Activated CD4-positive, CD25-positive, alpha-beta regulatory T cell treated with anti-CD3 and anti-CD28 coated beads, Interleukin-2, amount 50 U/mL, for 72 hours (primary cell): ENCODE data around the gene M6PR.
A peak's percentile ranks its signal among the peaks of the same experiment; 100 is the strongest.

ENCODE experiments used
- DNase-seq: peaks from one replicate; pipeline ENCODE4 v3.0.0; 2021

The M6PR gene

DNA sequence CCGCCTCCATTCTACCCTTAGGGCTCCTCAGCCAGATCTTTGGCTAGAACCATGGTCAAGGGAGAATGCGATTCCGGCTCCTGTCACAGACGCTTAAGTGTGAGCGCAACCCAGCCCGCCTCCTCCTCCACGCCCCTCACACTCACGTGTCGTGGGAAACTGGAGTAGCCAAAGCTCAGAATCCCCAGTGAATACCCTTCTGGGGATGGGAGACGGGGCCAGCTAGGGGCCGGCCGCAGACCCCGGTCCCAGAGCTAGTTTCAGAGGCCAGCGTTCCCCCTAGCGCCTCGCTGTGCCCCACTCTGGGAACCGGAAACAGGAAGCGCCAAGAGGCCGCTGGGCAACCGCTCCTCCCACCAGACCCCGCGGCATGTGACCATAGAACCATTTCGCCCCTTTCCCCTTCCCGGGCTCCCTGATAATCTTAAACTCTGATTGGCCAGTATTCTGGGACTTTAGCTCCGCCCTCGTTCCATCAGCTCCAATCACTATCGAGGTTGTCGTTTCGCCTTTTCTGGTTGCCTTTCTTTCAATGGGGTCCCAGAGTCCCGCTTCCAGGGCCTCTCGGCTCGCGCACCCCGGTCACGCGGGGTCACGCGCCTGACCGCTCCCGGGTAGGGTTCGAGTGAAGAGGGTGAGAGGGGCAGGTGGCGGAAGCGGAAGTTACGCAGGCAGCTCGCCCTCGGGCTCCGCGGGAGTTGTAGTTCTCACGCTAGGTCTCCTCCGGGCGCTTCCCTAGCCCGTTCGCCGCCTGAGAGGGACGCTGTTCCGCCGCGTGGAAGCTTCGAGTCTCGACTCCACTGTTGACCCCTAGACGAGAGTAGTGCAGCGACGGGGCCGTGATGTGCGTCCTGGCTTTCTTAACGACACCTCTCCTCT is at the start of gene M6PR:
TSS of gene M6PR (minus strand) at position 304 of the 879 bp plus-strand sequence. CDS start 3,241 bp downstream, outside the sequence.
- DNase-seq: peak; percentile 89

DNA sequence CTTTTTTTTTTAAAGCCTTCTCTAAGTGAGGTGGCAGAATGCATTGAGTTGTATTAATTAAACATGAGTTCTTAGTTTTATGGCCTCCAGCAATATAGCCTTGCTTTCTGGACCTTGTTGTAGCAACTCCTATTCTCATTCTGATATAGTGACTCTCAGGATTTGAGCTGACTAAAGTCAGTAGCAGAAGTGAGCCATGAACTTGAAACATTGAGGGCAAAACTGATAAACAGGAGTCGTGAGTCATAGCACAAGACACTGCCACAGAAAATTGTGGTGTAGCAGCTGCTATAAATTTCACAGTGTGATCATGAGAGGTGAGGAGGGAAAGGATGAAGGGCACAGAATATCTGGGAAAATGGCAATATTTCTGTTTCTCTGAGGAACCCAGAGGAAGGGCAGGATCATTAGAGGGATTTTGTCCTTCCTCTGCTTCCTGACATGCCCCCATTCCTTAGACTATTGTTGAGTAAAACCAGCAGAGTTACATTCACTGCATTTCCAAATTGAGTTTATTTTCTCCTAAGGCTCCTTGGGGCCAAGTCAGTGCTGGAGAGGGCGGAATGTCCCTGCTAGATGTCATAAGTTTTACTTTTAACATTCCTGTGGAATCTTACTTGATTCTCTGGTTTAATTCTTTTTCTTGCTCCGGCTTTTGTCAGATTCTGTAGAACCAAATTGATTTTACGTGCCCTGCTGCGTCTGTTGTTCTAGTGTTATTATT is 47.4 kb upstream of the M6PR start:
- no peak for DNase-seq

DNA sequence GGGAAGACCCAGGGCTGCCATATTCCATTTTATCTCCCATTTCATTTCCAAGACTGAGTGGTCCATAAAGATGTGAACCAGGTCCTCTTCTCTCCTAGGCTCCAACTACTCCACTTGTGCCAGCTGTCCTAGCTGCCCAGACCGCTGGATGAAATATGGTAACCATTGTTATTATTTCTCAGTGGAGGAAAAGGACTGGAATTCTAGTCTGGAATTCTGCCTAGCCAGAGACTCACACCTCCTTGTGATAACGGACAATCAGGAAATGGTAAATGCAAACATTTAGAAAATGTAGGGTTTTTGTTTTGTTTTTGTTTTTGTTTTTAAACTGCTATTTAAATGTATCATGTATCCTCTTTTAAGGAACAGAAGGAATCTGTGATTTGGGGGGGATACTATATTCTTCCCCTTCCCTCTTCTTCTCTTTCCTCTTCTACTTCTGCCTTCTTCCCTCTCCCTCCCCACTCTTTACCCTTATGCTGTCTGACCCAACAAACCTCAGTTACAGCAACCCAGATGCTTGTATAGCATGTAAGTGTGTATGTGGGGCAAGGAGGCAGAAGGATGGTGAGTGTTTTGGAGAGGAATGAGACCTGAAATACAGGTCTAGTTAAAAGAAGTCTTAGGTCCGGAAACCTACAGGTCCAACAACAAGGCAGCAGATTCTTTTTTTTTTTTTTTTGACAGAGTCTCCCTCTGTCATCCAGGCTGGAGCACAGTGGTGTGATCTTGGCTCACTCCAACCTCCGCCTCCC is 45.8 kb upstream of the M6PR start:
- no peak for DNase-seq

DNA sequence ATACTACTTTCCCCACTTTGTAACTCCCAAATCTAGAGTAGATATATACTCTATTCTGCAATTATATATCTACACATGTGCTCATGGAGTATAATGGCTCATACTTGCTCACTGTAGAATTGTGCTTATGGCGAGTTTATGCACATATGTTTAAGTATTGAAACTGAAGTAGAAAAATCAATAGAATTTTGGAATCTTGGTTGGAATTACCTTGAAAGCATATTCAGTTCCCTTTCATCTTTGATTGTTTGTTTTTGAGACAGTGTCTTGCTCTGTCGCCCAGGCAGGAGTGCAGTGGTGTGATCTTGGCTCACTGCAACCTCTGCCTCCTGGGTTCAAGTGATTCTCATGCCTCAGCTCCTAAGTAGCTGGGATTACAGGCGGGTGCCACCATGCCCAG is 44.4 kb upstream of the M6PR start:
- no peak for DNase-seq

DNA sequence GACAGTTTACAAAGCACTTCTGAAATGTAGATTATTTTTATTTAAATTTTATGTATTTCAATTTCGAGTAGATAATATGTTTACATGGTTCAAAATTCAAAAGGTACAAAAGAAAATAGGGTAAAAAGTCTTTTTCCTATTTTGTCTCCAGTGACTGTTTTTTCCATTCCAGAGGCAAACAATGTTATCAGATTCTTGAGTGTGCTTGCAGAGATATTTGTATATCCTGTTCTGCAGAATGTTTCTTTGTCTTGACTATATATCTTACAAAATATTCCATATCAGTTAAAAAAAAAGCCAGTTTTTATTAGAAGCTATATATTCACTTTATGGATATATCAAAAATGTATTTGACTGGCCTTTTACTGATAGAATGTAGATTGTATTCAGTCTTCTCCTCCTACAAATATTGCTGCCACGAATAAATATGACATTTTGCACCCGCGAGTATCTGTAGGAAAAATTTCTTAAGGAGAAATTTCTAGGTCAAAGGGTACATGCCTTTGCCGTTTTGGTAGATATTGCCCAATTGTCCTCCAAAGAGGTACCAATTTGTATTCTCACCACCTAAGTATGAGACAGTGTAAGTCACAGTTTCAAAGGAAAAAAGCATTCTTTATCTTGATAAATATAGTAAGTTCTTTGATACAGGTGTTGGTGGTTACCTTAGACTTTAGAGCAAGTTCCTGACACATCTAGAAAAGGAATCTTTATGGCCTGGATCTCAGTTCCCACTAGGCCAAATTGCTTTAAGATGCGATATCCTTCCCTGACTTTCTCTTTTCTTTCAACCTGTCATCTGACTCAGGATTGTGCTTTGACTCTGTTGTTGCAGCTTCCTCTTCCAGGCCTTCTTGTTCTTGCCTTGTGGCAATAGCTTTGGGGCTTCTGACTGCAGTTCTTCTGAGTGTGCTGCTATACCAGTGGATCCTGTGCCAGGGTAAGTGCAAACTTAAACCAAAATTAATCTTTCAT is 42.2 kb upstream of the M6PR start:
- DNase-seq: no peak

DNA sequence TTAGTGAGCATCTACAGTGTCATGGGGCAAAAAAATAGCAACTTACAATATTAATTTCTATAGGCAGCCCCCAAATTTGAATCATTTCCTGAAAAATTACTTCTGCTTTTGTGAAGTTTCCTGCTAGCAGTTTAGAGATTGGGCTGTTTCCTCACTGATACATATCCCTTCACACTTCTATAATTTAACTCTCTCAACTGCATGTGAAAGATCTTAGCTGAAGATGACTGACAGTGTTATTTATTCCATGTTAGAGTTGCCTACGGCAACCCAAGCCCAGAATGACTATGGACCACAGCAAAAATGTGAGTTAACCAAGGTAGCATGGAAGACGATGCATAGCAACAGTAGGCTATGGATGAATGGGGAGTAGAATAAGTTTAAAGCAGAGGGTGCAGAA is 40.0 kb upstream of the M6PR start, which contains the start of gene KLRG1:
TSS of gene KLRG1 (plus strand) at position 134 of the 400 bp plus-strand sequence. CDS start at position 224, 90 bp downstream.
- DNase-seq: no peak

DNA sequence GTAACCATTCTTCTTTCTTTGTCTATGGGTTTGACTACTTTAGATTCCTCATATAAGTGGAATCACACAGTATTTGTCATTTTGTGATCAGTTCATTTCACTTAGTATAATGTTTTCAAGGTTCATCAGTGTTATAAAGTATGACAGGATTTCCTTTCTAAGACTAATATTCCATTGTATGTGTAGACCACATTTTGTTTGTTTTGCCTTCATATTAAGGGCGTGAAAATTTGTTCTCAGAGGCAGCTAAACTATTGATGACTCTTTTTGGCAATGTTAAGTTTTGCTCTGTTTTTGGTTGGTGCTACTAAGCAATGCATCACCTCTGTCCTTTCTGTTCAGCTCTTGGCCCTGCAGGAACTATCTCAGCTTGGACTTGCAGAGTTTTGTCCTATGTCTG is 38.2 kb upstream of the M6PR start:
- DNase-seq: no peak

DNA sequence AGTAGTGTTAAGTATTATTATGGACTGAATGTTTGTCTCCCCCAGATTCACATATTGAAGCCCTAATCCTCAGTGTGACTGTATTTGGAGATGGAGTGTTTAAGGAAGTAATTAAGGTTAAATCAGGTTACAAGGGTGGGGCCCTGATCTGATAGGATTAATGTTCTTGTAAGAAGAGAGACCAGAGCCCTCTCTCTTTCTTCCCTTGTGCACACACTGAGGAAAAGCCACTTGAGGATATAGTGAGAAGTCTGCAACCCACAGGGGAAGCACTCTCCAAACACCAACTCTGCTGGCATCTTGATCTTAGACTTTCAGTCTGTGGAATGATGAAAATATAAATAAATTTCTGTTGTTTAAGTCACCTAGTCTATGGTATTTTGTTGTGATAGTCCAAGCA is 37.7 kb upstream of the M6PR start:
- no peak for DNase-seq

DNA sequence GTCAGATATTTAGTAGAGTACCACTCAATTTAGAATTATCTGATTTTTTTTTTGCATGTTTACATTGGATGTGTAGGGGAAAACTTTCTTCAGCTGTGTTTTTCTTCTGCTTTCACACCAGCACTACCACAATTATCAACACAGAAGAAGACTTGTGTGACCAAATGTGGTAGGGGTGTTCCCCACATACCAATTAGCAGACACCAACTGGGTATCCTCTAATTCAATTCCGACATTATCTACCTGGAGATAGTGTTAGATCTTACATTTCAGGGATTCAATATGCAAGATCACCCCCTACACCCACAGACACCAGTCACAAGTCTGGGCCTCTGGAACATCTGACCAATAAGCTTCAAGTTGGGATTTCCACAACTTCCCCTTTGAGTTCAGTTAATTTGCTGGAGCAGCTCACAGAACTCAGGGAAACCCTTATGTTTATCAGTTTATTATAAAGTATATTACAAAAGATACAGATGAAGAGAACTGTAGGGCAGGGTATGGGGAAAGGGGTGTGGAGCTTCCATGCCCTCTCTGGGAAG is 35.8 kb upstream of the M6PR start:
- no peak for DNase-seq

DNA sequence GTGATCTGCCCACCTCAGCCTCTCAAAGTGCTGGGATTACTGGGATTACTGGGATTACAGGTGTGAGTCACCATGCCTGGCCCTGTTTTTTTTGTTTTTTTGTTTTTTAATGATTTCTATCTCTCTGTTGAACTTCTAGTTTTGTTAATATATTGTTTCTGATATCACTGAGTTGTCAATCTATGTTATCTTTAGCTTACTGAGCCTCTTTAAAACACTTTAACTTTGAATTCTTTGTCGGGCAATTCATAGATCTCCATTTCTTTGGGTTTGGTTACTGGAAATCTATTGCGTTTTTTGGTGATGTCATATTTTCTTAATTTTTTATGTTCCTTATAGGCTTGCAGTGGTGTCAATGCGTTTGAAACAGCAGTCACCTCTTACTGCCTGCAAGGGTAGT is 30.7 kb upstream of the M6PR start:
- no peak for DNase-seq

DNA sequence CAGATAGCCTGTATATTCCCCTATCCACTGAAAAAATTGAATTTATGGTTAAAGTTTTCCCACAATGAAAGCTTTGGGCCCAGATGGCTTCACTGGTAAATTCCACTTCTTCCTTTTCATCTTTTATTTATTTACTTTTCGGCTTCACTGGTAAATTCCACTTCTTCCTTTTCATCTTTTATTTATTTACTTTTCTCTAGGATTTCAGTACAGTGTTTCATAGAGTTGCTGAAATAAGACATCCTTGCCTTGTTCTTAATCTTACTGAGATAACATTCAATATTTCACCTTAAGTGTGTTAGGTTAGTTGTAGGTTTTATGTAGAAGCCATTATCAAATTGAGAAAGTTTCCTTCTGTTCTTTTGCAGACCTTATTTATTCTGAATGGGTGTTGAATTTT is 21.0 kb upstream of the M6PR start:
- no peak for DNase-seq

DNA sequence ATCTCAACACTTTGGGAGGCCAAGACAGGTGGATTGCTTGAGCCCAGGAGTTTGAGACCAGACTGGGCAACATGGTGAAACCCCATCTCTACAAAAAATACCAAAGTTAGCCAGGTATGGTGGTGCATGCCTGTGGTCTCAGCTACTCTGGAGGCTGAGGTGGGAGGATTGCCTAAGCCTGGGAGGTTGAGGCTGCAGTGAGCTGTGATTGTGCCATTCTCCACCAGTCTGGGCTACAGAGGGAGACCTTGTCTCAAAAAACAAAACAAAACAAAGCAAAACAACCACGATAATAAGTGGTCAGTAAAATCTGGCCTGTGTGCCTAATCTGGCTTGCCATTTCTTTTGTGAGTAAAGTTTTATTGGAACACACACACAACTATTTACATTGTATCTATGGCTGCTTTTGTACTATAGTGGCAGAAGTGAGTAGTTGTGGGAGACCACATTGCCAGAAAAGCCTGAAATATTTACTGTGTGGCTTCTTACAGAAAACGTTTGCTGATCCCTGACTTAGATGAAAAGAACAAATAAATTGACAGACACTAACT is 20.5 kb upstream of the M6PR start:
- no peak for DNase-seq

DNA sequence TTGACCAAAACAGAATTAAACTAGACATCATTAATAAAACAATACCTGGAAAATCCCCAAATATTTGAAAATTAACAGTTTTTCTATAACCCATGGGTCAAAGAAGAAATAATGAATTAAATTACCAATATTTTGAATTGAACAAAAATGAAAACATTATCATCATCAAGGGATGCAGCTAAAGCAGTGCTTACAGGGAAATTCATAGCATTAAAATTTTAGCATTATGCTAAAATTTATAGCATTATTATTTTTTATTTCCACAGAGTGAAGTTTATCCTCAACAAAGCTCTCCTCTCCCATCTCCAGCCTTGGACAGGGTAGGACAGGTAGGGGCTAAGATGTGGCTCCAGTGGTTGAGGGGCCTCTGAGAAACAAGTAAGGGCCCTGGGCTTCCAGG is 19.3 kb upstream of the M6PR start:
- DNase-seq: no peak

DNA sequence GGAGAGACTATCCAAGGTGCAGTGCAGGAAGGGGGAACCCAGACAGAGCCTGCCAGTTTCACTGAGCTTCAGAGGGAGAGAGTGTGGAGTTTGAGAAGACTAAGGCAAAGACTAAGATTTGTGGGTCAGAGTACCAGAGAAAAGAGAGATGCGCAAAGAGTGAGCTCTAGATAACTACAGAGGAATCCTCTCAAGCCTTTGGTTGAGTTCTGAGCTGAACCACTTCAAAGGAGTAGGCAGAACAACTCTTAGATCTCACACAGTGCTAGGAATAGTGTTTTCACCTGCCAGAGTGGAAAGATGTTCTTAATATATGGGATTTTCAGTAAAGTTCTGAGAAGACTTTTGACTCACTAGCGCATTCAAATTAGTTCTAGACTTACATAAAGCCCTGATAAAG is 10.7 kb upstream of the M6PR start:
- no peak for DNase-seq

DNA sequence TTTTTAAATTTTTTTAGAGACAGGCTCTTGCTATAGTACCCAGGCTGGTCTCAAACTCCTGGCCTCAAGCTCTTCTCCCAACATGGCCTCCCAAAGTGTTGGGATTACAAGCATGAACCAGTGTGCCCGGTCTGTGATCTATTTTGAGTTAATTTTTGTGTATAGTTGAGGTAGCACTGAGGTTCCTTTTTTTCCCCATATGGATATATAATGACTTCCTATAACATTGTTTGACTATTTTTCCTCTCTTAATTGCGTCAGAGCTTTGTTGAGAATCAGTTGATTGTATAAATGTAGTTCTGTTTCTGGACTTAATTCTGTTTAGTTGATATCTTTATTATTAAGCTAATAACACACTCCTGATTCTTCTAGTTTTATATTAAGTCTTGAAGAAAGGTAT is 8.6 kb upstream of the M6PR start:
- DNase-seq: no peak

DNA sequence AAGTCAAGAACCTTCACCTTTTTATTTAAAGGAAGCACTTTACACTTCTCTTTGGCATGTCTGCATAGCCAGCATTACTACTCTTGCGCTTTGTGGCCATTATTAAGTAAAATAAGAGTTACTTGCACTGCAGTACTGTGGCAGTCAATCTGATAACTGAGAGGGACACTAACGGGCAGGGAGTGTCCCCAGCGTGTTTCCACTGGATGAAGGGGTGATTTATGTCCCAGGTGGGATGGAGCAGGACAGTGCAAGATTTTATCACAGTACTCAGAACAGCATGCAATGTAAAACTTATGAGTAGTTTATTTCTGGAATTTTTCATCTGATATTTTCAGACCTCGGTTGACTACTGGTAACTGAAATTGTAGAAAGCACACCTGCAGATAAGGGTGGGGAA is 8.1 kb upstream of the M6PR start:
- no peak for DNase-seq

DNA sequence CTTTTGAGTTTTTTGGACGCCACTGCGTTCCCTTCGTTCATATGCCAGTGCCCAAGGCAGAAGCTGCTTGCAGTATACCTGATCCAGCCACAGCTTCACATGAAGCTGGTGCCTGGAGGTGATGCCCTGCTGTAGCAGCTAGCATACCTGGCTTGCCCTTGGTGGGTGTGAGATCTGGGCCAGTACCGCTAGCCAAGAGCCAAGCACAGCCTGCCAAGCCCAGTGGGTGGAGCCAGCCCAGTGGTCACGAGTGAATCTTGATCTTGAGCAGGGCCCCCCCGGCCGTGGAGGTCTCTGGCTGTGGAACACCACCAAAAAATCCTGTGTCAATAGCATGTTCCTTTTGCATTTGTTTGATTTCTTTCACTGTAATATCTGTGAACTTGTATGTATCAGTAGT is 7.3 kb upstream of the M6PR start:
- DNase-seq: no peak

DNA sequence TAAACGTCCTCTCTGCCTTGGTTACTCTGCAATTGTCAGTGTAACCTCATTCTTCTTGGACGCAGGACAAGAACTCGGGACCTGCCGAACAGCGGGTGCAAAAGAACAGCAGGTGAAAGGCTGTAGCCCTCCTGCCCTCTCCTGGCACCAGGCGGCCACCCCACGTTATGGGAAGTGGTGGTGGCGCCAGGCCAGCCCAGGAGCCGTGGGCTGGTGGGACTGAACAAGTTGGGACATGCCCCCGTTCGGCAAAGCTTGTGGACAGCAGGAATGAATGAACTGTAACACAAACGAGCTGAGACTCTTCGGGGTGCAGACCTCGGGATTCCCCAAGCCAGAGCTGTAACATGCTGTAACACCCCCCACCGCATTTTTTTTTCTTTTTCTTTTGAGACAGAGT is 6.6 kb upstream of the M6PR start:
- no peak for DNase-seq

DNA sequence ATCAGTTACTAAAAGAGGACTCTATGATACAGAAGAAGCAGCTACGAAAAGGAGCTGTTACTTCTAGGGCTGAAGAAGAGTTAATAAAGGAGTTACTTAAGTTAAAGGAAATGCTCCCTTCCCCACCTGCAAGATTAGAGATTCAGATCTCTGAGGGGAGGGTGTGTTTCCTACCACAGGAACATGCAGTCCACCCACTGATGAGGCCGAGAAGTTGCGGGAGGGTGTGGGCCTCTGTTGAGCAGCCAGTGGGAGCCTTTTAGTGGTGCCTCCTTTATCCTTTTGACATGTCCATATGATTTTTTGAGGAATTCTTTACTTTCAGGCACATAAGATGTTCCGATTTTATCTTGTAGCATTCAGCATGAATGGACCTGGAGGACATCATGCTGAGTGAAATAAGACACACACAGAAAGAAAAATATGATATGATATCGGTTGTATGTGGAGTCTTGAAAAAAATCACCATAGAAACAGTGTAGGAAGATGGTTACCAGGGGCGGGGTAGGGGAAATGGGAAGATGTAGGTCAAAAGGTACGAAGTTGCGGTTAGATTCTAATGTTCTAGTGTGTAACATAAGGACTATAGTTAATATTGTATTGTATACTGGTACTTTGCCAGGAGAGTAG is 4.4 kb upstream of the M6PR start:
- no peak for DNase-seq

DNA sequence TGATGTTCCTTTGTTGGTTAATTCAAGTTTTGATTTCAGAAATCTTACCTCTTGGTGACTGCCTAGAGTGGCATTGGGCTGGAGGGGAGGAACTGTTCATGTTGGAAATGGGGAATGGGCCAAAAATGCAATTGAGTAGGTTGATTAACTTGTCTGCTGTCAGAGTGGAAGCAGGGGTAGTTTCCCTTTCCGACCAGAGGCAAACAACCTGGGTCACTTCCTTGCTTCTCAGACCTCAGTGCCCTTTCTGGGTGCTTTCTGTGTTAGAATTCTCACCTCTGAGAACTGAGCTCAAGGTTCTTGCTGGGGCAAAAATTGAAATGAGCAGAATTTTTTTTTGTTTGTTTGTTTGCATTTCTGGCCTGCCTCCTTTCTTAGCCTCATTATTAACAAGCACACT is 2.3 kb upstream of the M6PR start:
- no peak for DNase-seq
